Neutrophil (primary cell): ENCODE measurements around the gene SULT1A2.
A peak's percentile ranks its signal among the peaks of the same experiment; 100 is the strongest.

Experiments used
- H3K27ac ChIP-seq: fragments of 200-600 bp; sonication (generic); 2 replicates; pipeline ENCODE4 v1.5.1; 2016; ENCODE audit warnings: mild to moderate bottlenecking, moderate library complexity
- H3K27me3 ChIP-seq: fragments of 200-600 bp; sonication (generic); 2 replicates; pipeline ENCODE4 v1.6.0; 2016; ENCODE audit warnings: mild to moderate bottlenecking
- H3K36me3 ChIP-seq: fragments of 200-600 bp; sonication (generic); 2 replicates; pipeline ENCODE4 v1.5.1; 2017
- H3K4me1 ChIP-seq, 2 experiments: fragments of 200-600 bp in 1 of 2; sonication (generic) in 1 of 2; 1 replicate in 1 of 2; 2 replicates in 1 of 2; pipeline versions ENCODE4 v1.5.1 to v1.6.1; 2013 to 2016; ENCODE audit warnings: low read depth in 1 of 2, low read length in 1 of 2, mild to moderate bottlenecking in 1 of 2, moderate library complexity in 1 of 2; ENCODE audit not compliant: control insufficient read depth in 1 of 2, insufficient read depth in 1 of 2
- H3K4me3 ChIP-seq, 2 experiments: fragments of 200-600 bp in 1 of 2; sonication (generic) in 1 of 2; 1 replicate in 1 of 2; 2 replicates in 1 of 2; pipeline ENCODE4 v1.5.1; 2013 to 2016; ENCODE audit warnings: low read depth in 1 of 2, low read length in 1 of 2, mild to moderate bottlenecking in 1 of 2, moderate library complexity in 1 of 2
- H3K9me3 ChIP-seq: fragments of 200-600 bp; sonication (generic); 2 replicates; pipeline ENCODE4 v1.5.1; 2016
- CTCF ChIP-seq: fragments of 200-600 bp; sonication (generic); IDR thresholded peaks from 2 replicates; pipeline ENCODE4 v1.5.1; 2016; ENCODE audit warnings: antibody characterized with exemption

Gene SULT1A2

GRCh38 chr16:28555561-28555960 lies 41.3 kb downstream of the SULT1A2 start:
- no peak overlapping the region for H3K4me3 ChIP-seq
- H3K9me3 ChIP-seq = no peaks in the 10 kb centered on the region
- H3K27me3 ChIP-seq = no peaks in the 10 kb centered on the region
- TF ChIP-seq CTCF = no peak
- H3K4me1 ChIP-seq = peaks cover 16 to 22% of the 10 kb centered on the region in 2 experiments
- no peak overlapping the region for H3K27ac ChIP-seq
- peaks cover 4% of the 10 kb centered on the region for H3K36me3 ChIP-seq

GRCh38 chr16:28554634-28555423 lies 42.0 kb downstream of the SULT1A2 start:
- peak overlapping the region; percentile 96 for H3K27ac ChIP-seq
- H3K36me3 ChIP-seq = peaks cover 4% of the 10 kb centered on the region
- peak overlapping the region; percentile 86 to 95 for H3K4me3 ChIP-seq
- H3K4me1 ChIP-seq = peaks cover 16 to 22% of the 10 kb centered on the region in 2 experiments
- no peak for TF ChIP-seq CTCF
- H3K9me3 ChIP-seq = no peaks in the 10 kb centered on the region
- no peaks in the 10 kb centered on the region for H3K27me3 ChIP-seq

- TF ChIP-seq CTCF = peak; percentile 73
- Histone ChIP-seq H3K9me3 (no peaks in the 10 kb centered on the region), H3K27ac (peak within 1 kb of the TSS; percentile 96), H3K27me3 (no peaks in the 10 kb centered on the region), H3K36me3 (peaks cover 4% of the 10 kb centered on the region), H3K4me1 (peaks cover 16 to 22% of the 10 kb centered on the region in 2 experiments), H3K4me3 (peak within 1 kb of the TSS; percentile 86 to 95)
Observed at GRCh38 chr16:28553776-28554633, 42.8 kb downstream of the SULT1A2 start, which contains the start of gene SGF29. SGF29 (plus strand) TSS chr16:28553920; CDS start chr16:28581070, 27,150 bp downstream.

GRCh38 chr16:28549301-28549899 lies 47.5 kb downstream of the SULT1A2 start:
- Histone ChIP-seq H3K4me1 (peaks cover 20 to 22% of the 10 kb centered on the region in 2 experiments), H3K4me3 (no peak overlapping the region), H3K27me3 (peaks cover 8% of the 10 kb centered on the region), H3K9me3 (no peaks in the 10 kb centered on the region), H3K36me3 (no peaks in the 10 kb centered on the region), H3K27ac (no peak overlapping the region)
- TF ChIP-seq CTCF = no peak

GRCh38 chr16:28548306-28548802 lies 48.5 kb downstream of the SULT1A2 start:
- no peak overlapping the region for H3K27ac ChIP-seq
- H3K4me3 ChIP-seq = no peak overlapping the region
- H3K36me3 ChIP-seq = no peaks in the 10 kb centered on the region
- H3K27me3 ChIP-seq = peaks cover 8% of the 10 kb centered on the region
- TF ChIP-seq CTCF = no peak
- peaks cover 16 to 24% of the 10 kb centered on the region in 2 experiments for H3K4me1 ChIP-seq
- H3K9me3 ChIP-seq = no peaks in the 10 kb centered on the region
